ENCODE data around the gene FAM171A1. TPM values are rescaled to one million over a fixed set of nuclear protein-coding genes. Genes with fewer than 3 reads are reported as not detected.

The FAM171A1 gene
- total and polyA plus RNA-seq, 2 of the 13 experiments (the other 11 are each of a cell fraction or from before 2014, with no cell fraction given) = 21.5 to 34.7 TPM

GRCh38 chr10:15333909-15334649 lies 37.0 kb downstream of the FAM171A1 start (continued):
- TF ChIP-seq CSRNP2 (CRISPR knock-in tag; conservative IDR thresholded peaks at IDR 0.05; ENCODE audit: low read depth) (no peak), ZNF589 (CRISPR knock-in tag; conservative IDR thresholded peaks at IDR 0.05) (no peak), TSC22D2 (CRISPR knock-in tag; IDR thresholded peaks at IDR 0.05; ENCODE audit: borderline replicate concordance) (no peak), TRIM24 (CRISPR knock-in tag; IDR thresholded peaks at IDR 0.05) (no peak), SOX13 (IDR thresholded peaks at IDR 0.05) (0 out of 2 replicates have a peak, but pooled peaks have one; percentile 9), SOX13 (CRISPR knock-in tag; conservative IDR thresholded peaks at IDR 0.05 in 1 of 2, IDR thresholded peaks at IDR 0.05 in 1 of 2) (peak in 1 of 2 experiments; percentile 82; a peak in 2 of 4 replicates), ZNF569 (CRISPR knock-in tag; IDR thresholded peaks at IDR 0.05; ENCODE audit: borderline replicate concordance) (no peak), ZNF564 (CRISPR knock-in tag; IDR thresholded peaks at IDR 0.05) (no peak), ZNF639 (CRISPR knock-in tag; conservative IDR thresholded peaks at IDR 0.05) (no peak), SUZ12 (IDR thresholded peaks at IDR 0.05; ENCODE audit: low read depth, low read length) (no peak), ZNF646 (CRISPR knock-in tag; IDR thresholded peaks at IDR 0.05) (no peak)
- TF ChIP-seq, protein P1, sequence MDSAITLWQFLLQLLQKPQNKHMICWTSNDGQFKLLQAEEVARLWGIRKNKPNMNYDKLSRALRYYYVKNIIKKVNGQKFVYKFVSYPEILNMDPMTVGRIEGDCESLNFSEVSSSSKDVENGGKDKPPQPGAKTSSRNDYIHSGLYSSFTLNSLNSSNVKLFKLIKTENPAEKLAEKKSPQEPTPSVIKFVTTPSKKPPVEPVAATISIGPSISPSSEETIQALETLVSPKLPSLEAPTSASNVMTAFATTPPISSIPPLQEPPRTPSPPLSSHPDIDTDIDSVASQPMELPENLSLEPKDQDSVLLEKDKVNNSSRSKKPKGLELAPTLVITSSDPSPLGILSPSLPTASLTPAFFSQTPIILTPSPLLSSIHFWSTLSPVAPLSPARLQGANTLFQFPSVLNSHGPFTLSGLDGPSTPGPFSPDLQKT (CRISPR knock-in tag; IDR thresholded peaks at IDR 0.05; ENCODE audit: borderline replicate concordance) = no peak
- TF ChIP-seq, protein P2, sequence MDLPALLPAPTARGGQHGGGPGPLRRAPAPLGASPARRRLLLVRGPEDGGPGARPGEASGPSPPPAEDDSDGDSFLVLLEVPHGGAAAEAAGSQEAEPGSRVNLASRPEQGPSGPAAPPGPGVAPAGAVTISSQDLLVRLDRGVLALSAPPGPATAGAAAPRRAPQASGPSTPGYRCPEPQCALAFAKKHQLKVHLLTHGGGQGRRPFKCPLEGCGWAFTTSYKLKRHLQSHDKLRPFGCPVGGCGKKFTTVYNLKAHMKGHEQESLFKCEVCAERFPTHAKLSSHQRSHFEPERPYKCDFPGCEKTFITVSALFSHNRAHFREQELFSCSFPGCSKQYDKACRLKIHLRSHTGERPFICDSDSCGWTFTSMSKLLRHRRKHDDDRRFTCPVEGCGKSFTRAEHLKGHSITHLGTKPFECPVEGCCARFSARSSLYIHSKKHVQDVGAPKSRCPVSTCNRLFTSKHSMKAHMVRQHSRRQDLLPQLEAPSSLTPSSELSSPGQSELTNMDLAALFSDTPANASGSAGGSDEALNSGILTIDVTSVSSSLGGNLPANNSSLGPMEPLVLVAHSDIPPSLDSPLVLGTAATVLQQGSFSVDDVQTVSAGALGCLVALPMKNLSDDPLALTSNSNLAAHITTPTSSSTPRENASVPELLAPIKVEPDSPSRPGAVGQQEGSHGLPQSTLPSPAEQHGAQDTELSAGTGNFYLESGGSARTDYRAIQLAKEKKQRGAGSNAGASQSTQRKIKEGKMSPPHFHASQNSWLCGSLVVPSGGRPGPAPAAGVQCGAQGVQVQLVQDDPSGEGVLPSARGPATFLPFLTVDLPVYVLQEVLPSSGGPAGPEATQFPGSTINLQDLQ (CRISPR knock-in tag; IDR thresholded peaks at IDR 0.05) = no peak
- TF ChIP-seq, protein P3, sequence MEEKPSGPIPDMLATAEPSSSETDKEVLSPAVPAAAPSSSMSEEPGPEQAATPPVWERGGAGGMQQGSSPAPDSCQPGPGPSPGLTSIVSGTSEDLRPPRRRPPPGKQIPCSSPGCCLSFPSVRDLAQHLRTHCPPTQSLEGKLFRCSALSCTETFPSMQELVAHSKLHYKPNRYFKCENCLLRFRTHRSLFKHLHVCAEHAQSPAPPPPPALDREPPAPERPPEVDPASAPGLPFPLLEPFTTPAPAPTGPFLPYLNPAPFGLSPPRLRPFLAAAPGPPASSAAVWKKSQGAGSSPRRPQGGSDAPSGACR (CRISPR knock-in tag; IDR thresholded peaks at IDR 0.05) = no peak
